T-helper 2 cell (primary cell): ENCODE data around the gene VPS4A.
A peak's percentile ranks its signal among the peaks of the same experiment; 100 is the strongest.

Experiments used
- DNase-seq, 5 experiments: peaks; one replicate each; pipeline versions ENCODE4 v3.0.0 to v3.0.0-alpha.2; 2012 to 2022

VPS4A gene

DNA sequence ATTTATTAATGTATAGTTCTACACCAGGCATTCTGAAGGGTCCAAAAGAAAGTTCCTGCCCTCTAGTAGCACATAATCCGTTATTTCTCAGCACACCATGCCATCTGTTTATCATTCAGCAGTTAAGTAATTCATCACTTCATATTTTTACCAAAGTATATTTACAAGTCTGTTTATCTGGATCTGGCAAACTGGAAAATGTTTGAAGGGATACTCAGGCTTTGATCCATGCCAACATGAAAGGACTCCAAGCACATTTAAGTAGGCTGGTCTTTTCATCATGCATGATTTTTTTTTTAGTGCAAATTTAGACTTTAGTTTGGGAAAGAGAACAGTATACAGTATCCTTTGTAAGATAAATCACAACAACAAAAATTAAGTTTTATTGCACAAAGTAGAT lies 4.1 kb upstream of the VPS4A start:
- no peak for DNase-seq

DNA sequence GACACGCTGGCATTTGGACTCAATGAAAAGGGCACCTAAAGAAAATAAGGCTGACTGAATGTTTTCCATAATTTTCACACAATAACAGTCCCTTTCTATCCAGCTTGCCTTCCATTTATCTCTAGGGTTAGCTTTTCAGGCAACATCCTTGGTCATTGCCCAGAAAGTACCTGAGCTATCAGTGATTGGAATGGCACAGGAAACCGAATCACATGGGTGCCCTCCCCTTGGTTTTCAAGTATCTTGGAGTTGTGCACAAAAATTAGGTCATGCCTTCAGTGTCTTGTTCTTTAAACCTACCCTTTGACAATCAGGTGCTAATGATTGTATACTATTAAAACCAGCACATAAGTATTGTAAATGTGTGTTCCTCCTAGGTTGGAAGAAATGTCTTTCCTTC lies 3.3 kb upstream of the VPS4A start:
- no peak for DNase-seq

DNA sequence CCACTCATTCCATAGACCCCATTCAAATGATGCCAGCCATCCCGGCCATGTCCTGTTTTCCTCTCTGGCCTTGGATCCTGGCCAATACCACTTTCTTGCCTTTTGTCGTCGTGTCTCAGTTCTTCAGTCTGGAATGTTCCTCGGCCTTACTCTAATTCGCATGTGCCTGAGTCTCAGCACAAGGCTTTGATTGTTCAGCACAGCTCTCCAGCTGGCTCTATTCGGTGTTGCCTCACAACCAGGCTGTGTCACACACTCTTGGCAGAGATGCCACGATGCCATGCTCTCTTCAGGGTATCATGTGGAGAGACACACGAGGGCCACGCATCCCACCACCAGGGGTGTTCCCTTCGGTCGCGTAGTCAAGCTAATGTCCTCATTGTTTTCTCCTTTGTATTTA lies 1.8 kb upstream of the VPS4A start:
- no peak for DNase-seq

DNA sequence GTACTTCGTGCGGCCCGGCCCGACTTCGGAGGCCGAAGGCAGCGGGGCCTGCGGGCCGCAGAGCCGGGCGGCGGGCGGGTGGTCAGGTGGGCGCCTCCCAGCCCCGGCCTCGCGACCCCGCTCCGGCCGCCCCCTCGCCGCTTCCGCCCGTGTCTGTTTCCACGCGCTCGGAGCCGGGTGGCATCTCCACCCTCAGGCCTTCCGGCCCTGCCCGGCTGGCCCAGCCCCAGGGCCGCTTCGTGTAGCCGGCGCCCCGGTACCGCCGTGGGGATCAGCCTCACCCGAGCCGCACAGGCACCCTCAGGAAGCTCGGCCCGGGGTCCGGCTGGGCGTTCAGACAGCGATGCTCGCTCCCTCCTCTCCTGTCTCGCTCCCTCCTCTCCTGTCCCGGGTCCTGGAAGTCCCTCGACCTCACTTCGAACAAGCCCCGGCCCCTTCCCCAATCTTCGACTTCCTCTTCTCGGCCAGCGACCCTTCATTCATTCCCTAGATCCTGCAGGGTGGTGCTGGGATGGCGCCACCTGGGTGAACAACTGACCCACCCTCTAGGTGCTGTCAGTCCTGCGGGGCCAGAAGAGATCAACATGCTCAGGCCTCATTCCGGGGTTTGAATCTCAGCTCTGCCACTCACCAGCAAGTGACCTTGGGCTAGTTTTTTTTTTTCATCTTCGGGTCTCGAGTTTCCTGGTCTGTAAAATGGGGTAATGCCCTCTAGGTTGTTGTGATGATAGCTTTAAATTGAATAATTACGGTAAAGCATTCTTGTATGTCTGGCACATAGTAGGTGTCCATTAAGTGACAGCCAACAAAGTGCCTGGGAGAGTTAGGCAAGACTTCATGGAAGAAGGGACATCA lies 610 bp downstream of the VPS4A start:
- peak in 2 of 5 experiments; percentile 20 to 55 for DNase-seq

DNA sequence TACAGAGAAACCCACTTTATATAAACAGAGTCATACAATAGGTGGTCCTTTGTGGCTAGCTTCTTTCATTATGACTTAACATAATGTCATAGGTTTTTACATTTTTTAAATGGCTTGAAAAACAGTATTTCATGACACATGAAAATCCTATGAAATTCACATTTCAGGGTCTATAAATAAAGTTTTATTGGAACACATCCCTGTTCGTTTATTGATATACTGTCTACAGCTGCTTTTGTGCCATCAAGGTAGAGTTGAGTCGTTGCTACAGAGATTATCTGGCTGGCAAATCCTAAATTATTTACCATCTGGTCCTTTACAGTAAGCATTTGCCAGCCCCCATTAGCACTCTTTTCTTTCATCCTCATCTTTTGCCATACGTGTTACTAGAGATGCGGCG lies 2.3 kb downstream of the VPS4A start:
- no peak for DNase-seq

DNA sequence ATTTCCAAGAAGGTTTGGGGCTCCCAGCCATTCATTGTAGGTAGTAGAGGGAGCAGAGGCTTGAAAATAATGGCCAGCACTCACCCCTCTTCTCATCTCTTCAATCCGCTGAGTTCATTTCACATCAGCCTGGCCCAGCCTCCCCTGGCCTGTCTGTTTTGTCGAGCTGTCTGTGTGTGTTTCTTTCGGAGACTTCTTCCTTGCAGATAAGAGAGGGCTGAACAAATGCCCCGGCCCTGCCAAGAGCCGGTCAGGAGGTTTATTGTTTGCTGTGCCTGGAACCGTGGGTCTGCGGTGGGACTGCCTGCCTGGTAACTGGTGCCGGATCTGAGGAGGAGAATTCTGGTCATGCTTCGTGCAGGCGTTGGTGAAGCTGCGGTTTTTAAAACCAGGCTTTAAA lies 3.4 kb downstream of the VPS4A start:
- no peak for DNase-seq

DNA sequence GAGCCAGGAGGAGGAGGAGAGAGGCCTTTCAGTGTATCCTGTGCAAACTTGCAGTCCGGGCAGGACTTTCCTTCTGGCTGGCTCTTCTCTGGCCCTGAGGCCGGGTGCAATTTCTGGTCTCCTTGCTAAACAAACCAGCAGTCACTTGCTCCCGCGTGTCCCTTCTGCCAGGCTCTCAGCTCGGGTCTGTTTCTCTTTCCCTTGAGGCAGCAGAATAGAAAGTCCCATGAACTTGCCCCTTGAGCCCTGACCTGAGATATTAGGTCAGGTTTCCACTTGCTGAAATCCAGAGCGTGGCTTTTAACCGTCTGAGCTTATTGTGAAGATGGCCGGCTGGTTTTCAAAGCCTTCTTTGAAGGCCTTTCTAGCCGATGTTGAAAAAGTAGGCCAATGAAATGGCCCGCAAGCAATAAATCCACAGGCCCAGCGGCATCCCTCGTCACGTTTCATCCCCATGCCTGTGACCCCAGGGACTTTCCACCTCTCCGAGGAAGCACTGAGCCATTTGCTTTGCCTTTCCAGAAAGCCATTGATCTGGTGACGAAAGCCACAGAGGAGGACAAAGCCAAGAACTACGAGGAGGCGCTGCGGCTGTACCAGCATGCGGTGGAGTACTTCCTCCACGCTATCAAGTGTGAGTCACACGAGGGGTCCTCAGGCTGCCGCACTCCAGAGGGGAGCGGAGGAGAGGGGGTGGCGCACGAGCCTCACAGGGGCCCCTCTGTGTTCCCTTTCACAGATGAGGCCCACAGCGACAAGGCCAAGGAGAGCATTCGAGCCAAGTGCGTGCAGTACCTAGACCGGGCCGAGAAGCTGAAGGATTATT lies 4.5 kb downstream of the VPS4A start:
- DNase-seq: no peak

DNA sequence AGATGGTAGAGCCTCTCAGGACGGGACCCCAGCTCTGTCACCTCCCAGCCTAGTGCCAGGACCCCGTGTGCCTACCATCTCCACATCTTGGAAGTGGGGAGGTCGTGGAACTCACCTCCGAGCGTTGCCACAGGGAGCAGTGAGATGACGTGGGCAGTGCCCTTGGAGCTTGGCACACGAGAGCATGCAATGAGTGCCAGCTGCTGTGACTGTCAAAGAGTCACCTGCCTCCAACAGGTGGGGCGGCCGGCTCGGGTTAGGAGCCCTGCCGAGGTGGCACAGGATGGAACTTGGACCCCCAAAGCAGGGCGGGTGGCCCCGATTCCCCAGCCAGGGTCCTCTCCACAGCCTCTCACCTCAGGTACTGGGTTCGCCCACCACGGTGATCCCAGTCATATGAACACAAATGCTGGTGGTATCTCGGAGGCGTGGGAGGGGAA lies 5.5 kb downstream of the VPS4A start:
- no peak for DNase-seq

DNA sequence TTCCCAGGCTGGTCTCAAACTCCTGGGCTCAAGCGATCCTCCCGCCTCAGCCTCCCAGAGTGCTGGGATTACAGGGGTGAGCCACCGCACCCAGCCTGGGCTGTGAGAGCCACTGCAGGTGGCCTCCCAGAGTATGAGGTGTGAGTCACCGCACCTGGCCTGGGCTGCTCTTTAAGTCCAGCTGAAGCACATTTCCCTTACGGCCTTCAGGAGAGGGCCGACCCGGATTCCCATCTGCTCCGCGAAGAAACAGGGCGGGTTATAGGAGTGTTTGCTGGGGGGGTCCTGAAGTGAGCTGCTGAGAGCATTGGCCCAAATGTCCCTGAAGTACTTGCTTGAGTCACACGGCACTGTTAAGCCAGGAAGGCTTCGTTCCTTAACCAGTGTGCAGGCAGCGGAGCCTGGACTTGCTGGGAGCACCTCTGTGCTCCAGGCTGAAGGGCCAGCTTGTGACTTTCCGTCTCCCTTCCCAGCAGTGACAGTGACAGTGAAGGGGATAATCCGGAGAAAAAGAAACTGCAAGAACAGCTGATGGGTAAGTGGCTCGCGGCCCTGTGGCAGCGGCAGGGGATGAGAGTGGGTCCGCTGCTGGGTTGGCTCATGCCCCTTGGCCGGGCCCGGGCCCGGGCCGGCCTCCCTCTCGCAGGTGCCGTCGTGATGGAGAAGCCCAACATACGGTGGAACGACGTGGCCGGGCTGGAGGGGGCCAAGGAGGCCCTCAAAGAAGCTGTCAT lies 7.2 kb downstream of the VPS4A start:
- DNase-seq: no peak

DNA sequence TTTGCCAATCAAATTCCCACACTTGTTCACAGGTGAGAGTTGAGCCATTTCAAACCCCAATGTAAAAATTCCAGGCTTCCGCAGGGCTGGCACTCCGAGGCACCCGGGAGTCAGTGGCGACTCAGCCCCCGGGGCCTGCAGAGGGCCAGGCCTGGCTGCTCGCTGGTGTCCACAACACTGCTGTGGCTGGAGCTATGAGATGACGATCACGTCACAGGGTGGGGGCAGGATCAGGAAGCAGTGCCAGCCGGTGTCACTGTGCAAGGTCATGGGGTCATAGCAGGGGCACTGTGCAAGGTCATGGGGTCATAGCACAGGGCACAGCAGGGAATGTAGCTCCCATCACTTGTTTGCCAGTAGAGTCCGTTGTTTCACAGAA lies 7.8 kb downstream of the VPS4A start:
- DNase-seq: no peak

DNA sequence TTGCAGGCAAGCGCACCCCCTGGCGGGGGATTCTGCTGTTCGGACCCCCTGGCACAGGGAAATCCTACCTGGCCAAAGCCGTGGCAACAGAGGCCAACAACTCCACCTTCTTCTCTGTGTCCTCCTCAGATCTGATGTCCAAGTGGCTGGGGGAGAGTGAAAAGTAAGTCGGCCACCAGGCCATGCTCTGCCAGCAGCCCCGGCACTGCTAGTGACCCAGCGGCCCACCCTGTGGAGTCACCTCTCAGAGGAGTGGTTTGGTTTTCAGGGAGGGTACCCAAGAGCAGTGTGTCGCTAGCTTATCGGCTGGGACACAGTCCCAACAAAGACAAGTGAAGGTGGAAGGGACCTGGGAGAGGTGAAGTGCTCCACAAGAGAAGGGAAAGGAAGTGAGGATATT lies 8.2 kb downstream of the VPS4A start:
- DNase-seq: no peak

DNA sequence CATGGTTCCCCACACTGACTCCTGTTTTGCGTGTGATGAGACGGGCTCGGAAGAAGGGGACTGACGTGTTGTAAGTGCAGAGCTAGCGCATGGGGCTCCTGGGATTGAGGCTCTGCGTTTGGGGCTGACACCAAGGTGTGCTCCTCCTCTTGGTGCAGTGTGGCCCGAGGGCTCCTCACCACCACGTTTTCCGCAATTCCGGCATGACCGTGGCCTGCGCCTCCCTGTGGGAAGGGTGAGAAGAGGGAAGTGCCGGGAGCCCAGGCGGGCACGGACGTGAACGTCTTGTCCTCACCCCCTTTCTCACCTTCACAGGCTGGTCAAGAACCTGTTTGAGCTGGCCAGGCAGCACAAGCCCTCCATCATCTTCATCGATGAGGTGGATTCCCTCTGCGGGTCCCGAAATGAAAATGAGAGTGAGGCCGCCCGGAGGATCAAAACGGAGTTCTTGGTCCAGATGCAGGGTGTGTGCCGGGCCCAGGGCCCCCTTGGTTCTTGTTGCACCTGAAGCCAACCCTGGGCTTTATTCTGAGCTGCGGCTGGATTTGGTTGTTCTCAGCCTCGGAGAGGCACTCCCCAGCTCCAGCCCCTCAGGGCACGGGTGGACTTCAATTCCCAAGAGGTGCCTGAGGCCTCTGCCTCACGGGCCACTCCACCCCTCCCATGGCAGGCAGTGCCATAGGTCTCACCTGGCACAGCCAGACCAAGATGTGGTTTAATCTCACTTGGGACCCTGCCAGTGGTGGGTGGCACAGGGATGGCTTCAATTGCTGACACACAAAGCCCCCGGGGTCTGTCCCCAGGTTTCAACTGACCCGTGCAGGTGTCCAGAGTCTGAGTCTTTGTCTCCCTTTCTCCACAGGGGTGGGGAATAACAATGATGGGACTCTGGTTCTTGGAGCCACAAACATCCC lies 8.9 kb downstream of the VPS4A start:
- no peak for DNase-seq

DNA sequence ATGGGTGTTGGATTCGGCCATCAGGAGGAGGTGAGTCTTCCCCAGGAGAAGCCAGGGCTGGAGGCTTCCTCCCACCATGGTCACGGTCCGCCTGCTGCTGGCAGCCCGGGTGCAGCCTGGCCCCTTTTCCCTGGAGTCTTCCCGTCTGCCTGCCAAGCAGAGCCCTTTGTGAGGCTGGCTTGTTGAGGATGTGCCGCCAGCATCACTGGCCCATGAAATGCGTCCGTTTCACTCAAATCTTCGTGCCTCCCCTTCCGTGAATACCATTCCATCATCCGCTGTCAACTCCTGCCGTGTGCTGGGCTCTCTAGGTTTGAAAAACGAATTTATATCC lies 9.6 kb downstream of the VPS4A start:
- DNase-seq: no peak

DNA sequence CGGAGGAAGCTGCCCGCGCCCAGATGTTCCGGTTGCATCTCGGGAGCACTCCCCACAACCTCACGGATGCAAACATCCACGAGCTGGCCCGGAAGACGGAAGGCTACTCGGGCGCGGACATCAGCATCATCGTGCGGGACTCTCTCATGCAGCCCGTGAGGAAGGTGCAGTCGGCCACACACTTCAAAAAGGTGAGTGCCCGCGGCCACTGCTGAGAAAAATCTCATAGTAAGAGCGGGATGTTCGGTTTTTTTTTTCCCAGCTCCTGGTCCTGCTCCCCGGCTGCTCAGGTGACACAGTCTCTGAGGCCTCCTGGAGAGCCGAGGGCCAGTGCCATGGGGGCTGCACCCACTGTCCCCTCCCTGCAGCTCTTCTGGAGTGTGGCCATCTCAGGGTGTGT lies 9.9 kb downstream of the VPS4A start:
- DNase-seq: no peak

DNA sequence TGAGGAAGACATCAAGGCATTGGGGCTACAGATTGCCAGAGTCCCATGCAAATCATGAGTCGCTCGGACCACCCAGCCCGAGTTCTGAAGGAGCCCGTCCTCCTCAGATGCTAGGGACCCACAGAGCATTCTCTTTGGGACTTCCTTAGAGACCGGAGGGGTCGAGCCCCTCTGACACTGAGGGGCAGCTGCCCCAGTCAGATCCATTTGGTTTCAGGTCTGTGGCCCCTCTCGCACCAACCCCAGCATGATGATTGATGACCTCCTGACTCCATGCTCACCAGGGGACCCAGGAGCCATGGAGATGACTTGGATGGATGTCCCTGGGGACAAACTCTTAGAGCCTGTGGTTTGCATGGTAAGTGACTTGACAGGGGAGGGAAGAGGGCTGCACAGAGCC lies 11.2 kb downstream of the VPS4A start:
- DNase-seq: no peak

DNA sequence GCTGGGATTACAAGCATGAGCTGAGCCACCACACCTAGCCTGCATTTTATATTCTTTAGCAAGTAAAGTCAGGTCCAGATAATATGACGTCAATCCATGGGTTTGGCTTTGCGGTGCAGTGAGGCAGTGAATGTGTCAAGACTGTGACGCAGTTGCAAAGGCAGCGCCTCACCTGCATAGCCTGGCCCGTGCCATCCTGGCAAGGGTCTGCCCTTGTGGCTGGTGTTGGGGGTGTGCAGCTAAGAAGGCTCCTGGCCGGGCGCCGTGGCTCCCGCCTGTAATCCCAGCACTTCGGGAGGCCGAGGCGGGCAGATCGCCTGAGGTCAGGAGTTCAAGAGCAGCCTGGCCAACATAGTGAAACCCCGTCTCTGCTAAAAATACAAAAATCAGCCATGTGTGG lies 12.3 kb downstream of the VPS4A start:
- no peak for DNase-seq

DNA sequence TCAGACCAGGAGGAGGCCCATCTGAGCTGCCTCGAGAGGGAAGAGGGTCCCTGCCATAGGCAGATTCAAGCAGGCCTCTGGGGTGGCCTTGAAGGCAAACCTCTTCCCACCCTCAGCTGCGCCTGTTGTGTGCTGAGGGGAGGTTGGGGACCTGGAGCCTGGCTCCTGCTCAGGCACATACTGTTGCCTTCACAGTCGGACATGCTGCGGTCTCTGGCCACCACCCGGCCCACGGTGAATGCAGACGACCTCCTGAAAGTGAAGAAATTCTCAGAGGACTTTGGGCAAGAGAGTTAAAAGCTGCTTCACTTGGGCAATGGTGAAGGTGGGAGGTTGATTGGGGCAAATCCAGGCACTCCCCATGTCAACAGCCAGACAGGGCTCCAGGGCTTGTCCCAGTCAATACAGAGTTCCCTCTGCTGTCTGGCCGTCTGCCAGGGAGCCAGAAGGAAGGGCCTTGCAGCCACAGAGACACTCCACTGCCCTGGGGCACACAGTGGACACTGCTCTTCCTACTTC lies 12.9 kb downstream of the VPS4A start:
- no peak for DNase-seq

DNA sequence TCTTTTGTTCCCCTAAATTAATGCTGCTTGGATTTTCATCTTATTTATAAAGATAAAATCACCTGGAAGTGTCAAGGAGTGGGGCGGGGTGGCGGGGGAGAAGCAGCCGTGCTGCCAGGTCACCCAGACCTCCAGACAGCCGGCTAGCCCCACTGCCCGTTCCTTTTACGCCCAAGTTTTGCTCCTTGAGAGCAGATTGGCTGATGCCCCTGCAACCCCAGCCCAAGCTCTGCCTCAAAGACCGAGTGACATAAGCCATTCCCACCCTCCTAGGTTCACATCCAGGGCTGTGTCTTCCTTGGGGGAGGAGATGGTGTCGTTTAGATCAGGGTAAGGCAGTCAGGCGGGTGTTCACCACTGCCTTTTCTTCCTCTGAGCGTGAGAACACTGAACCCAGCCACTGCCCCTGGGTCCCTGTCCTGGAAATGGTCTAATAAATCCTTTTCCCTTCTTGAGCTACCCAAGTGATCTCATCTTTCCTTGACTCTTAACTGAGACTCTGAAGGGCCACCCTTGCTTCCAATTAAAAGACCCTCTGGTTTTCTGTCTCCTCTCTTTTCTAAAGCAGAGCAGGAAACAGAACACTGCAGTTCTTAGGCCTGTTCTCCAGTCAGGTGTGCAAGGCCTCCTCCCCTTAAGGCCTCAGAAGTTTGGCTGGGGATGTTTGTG lies 13.6 kb downstream of the VPS4A start:
- no peak for DNase-seq

DNA sequence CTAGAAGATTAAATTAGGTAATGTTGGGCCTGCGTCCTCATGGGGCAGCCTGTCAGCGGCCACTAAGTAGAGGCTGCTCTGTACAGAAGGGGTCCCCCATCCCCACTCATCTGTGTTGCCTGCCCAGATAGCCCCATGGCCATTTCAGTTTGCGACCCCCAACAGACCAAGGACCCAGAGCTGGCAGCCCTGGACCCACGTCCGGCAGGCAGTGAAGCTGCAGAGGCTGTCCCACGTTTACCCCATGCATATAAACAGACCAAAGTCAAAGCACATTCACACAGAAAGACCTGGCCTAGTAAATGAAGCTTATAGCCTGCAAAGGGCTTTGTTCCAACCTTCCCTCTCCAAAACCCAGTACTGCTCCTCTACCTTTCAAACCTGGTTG lies 14.6 kb downstream of the VPS4A start:
- DNase-seq: no peak

DNA sequence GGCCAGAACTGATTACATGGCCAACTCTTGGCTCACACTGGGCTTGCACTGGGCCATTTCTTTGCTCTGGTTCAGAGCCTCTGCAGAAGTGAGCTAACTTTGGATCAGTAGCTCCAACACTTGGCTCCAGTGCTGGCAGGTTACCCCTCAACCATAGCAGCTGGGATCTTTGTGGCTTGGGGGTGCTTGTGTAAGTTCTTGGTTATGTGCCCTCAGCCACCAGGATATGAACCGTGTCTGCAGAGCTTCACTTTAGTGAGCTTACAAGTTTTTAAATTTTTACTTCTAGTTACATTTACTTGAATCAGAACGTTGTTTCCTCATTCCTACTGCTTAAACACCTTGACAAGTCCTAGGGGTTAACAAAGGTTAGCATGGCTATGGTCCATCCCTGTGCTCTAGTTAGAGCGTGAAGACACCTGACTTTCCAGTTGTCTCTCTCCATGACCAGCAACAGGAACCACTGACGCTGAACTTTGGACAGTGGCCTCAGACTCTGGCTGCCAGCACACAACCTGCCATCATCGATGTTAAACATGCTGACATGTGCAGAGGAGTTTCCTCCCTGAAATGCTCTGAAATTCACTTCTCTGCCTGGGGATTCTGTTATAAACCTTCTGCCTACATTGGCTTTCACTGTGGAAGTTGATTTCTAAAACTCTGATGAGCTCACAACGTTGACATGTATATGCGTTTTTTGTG lies 15.2 kb downstream of the VPS4A start:
- no peak for DNase-seq
